HTR-8/SVneo (cell line): ENCODE results near the gene MAST2.

ENCODE experiments used
- DNase-seq: peaks from one replicate; pipeline ENCODE4 v3.0.0; 2011; ENCODE audit warnings: low spot score, mixed read lengths; ENCODE audit not compliant: insufficient read length
- FAIRE-seq: peaks from 2 replicates; lab custom pipeline; 2011; peaks lifted over from hg19 to GRCh38; lab: Jason Lieb, UNC

MAST2 gene

DNA sequence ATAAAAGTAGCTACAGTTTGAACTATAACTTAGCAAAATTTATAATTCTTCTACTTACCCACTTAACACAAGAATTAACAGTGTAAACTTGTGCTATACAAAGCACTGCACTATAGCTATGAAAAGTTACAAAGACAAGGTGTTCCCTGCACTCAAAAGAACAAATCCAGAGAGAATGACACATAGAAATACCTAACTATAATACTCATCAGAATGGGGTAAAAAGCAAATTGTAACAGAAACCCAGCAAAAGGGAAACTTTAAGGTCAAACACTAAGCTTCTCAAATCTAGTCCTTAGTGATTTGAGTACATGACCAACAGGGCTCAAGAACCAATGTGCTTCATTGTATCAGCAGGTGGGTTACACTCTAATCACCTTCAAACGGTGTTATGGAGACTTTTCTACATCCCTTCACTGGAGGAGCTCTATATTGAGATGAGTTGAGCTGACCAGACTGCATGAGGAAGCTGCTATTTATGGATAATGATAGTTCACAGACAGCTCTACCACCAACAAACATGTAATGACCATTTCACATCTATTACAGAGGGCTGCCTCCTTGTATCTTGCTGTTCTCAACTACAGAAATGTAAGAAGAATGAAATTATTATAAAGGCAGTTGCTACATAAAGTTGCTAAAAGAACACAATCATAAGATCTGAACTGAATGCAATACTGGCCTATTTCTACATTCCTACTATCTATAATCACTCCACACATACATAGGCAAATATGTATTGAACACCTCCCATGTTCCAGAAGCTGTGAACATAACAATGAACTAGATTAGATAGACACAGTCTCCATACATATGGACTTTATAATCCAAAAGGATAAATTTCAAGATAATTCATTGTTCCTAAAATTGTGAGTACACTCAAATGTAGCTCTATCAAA lies 281.4 kb downstream of the MAST2 start:
- no peak for DNase-seq
- no peak for FAIRE-seq
